Measurements from ENCODE around the gene DTYMK.
"Not testable (repeated sequence)": the region's sequence is repeated elsewhere in the genome, so short reads cannot be mapped to it uniquely, and the experiment has no call there.

DTYMK gene

DNA sequence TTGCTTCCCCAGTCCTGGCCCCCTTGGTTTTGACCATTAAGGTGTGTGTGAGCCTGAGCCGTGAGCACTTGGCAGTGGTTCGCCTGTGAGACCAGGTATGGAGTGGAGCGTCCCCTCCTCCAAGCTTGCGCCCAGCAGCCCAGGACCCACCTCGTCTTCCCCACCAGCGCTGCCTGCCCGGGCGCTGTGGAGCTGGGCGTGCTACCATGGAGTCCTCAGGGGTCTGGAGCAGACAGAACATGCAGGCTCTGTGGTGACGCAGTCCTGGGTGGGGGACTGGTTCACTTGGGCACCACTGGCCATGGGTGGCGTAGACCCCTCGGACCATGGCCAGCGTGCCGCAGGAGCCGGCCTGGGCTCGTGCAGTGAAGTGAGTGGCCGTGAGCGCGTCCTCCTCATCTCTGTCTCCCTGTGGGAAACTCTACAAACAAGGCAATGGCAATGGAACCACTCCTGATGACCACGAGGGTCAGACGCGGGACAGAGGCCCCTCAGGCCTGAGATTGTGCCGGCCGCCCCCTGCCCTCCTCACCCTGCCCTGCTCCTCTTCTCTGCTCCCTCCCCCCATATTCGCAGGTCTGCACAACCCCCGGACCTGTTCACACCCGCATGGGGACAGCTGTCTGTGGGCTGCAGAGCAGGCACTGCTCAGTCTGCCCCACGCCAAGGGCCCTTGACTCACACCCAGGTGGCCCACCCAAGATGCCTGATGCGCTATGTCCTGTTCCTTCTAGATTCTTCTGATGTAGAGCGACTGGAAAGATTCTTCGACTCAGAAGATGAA, 15.0 kb downstream of the DTYMK start:
- DNase-seq: no peak

- no peak for DNase-seq
These were observed 16.1 kb downstream of the DTYMK start for GRCh38 chr2:241670333-241671110.

DNA sequence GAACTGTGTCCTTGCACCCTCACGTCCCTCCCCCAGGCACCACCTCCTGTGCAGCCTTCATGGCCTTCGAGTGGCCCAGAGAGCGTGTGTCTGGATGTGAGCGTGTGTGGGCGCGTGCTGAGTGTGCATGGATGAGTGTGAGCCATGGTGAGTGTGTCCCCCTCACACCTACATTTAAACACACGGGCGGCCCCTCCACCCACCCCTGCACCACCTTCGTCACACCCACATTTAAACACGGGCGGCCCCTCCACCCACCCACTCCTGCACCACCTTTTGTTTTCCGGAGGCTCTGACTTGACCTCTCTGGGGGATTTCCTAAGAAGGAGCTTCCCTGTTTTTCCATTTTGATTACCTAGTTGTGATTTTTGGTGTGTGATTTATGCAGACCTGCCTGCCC, 17.8 kb downstream of the DTYMK start:
- no peak for DNase-seq

DNA sequence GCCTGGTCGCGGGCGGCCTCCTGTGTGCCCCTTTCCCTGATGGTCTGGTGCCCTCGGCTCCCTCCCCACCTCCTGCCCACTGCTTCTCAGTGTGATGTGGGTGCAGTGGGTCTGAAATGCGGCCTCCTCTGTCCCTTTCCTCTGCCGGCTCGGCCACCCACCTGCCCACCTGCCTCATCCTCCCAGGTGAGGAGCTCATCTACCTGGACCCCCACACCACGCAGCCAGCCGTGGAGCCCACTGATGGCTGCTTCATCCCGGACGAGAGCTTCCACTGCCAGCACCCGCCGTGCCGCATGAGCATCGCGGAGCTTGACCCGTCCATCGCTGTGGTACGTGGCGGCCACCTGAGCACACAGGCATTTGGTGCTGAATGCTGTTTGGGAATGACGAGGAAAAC, 18.3 kb downstream of the DTYMK start:
- no peak for DNase-seq

DNA sequence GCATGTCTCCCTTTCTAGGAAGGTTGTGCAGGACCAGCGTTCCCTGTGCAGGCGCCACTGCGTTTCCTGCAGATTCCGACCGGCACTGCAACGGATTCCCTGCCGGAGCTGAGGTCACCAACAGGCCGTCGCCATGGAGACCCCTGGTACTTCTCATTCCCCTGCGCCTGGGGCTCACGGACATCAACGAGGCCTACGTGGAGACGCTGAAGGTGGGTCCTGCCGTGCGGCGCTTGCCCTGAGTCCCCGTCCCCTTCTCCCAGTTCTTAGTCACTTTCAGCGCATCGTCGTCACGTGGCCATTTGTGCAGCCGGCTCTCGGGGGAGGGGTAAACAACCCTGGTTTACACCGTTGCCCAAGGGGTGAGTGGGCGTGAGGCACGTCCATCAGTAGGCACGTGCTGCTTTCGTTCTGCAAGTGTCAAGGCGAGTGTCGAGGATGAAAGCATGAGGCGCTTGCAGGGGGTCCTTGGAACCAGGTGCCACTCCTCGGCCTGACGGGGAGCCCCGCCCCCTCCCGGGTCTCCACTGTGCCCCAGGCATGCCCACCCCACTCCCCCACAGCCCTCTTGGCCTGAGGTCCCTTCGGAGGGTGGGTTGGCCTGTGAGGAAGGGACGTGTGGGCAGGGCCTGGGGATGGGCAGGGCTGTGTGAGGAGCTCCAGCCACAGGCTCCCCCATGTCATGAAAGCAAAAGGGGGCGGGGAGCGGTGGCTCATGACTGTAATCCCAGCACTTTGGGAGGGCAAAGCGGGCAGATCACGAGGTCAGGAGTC, 19.8 kb downstream of the DTYMK start:
- DNase-seq: no peak

GRCh38 chr2:241665731-241666440, 20.7 kb downstream of the DTYMK start:
- no peak for DNase-seq

DNA sequence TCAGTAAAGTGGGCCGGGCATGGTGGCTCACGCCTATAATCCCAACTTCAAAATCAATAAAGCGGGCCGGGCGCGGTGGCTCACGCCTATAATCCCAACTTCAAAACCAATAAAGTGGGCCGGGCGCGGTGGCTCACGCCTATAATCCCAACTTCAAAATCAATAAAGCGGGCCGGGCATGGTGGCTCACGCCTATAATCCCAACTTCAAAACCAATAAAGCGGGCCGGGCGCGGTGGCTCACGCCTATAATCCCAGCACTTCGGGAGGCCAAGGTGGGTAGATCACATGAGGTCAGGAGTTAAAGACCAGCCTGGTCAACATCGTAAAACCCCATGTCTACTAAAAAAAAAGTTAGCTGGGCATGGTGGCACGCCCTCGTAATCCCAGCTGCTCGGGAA, 23.9 kb downstream of the DTYMK start:
- DNase-seq: not testable (repeated sequence)

DNA sequence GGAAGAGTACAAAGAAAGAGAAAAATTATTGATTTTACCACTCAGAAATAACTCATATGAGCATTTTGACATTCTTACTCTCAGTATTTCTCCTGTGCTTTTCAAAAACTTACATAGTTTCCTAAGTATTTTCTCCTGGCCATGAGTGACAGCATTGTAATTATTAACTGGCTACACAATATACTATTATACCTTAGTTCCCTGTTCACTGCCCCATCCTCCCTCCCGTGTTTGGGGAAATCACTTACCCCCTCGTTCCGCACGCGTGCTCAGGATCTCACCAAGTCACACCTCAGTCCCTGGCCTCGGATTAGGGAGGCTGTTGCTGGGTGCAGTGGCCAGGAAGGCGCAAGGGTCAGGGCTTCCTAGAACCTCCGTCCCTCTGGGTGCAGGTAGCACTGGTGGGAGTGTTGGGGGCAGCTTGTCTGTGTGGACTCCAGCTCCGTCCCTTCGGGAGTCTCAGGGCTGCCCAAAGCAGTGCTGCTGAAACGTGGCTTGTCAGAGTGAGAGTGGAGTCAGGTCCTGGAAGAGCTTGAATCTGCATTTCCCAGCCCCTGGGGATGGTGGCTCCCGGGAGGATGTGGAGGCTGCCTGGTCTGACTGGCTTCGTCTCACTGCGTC, 25.9 kb downstream of the DTYMK start:
- no peak for DNase-seq

DNA sequence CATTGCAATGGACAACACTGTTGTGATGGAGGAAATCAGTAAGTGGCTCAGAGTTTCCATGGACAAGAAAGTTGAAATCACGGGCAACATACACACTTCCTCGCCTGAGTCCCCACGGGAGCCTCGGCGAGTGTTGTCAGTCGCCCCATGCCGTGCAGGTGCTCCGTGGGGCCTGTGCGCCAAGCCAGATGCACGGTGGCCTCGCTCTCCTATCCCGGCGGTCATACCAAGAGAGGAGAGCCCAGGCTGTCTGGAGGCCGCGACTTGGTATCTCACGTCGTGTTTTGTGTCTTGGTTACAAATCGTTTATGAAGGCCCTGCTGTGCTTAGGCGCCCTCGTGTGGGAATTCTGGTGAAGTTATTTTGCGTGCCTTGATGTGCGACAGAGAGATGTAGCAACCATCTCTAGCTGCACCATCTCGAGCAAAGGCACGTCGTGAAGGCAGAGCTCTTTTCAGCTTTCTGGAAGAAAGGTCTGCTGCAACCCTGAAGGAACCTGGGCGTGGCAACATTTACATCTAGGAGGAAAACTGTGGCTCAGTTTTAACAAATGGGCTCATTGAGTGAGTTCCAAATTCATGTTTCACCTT, 27.4 kb downstream of the DTYMK start:
- DNase-seq: peak; percentile 69

- DNase-seq: no peak
These were observed 28.3 kb downstream of the DTYMK start for GRCh38 chr2:241658296-241658695.

- no peak for DNase-seq
These were observed 28.8 kb downstream of the DTYMK start for GRCh38 chr2:241657786-241658254.

DNA sequence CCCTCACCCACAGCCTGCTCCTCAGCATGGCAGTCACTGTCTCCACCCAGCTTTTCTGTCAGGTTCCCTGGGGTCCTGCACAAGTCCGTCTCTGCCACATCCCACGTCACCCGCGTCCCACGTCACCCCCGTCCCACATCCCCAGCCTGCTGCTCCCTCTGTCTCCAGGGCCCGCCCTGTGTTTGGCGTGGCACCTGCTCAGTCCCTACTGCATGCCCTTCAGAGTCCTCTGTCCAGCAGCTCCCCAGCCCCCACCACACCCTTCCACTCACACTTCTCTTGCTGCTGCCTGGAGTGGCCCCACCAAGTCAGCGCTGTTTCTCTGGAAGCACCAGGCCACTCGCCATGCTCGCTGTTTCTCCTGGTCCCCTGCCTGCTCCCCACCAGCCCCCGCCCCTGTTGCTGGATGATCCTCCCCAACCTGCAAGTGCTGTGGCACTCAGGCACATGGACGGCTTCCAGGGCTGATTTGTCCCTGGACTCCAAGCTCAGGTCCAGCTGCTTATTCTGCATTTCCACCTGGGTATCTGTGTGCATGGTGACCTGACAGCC, 30.3 kb downstream of the DTYMK start:
- no peak for DNase-seq

DNA sequence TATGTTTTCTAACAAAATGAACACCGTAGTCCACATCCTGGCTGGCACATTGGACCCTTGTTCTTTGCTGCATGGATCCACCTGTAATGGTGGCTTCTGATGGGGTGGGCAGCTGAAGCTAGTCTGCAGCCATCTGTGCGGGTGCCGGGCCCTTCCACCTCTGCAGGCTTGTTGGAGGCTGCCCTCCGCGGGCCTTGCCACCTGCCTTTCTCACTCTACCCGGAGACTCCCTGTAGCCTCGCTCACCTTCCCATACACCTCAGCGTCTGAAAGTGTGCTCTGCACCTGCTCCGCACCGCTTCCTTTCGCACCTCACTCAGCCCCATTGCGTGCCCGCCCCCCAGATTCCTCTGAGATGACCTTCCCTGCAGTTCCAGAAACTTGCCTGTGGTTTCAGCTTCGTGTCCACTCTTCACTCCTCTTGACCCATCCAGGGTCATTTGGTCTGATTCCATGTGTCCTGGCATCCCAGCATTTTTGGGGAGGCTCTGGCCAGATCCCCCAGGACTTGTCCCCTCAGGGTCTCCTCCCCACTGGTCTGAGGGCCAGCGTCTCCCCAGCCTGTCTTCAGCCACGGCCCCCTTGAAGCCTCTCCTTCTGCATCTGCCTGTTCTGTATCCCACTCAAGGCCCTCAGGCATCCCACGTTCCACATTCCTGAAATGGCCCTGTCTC, 31.0 kb downstream of the DTYMK start:
- DNase-seq: no peak

DNA sequence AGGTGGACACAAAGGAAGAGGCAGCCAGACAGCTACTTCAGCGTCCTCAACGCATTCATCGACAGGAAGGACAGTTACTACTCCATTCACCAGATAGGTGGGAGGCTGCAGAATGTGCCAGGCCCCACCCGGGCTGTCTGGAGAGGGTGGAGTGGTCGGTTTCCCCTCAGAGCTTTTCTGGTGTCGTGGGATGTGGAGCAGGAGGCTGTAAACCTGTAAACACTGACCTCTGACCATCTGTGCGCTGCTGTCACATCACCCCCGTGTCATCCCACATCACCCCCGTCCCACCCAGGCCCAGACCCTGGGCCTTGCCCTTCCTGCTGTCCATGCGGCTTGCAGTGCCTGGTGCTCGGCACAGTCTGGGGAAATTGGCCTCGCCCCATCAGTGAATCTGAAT, 32.1 kb downstream of the DTYMK start:
- DNase-seq: no peak

GRCh38 chr2:241653210-241653750, 33.3 kb downstream of the DTYMK start:
- DNase-seq: no peak

DNA sequence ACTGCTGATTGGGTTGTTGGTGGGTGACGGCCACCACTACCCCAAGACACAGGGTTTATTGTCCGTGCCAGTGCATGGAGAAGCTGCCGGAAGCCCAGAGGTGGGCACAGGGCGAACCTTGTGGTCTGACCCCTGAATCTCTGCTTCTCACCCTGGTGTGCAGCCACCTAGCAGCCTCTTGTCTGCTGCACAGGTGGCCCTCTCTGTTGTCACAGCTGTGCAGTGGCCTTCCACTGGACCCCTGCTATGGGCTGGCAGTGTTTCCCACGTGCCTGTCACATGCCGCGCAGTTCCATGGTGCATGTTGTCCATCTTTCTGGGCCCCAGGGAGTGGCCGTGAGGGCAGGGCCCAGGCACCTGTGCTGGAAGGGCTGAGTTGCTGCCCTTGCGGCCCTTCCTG, 33.9 kb downstream of the DTYMK start:
- no peak for DNase-seq

- DNase-seq: no peak
These were observed 34.5 kb downstream of the DTYMK start for GRCh38 chr2:241652142-241652541.

DNA sequence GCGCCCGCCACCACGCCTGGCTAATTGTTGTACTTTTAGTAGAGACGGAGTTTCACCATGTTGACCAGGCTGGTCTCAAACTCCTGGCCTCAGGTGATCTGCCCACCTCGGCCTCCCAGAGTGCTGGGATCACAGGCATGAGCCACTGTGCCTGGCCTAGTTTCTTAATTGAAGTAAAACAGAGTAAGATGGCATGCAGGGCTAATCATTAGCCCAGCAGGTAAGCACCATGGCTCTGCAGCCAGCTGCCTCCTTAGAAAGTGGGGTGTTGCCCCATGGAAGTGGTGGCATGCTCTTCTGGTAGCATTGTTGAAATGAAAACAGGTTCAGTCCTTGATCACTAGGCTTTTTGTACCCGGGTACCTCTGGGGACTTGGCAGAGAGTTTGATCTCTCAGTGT, 36.7 kb downstream of the DTYMK start:
- DNase-seq: no peak

DNA sequence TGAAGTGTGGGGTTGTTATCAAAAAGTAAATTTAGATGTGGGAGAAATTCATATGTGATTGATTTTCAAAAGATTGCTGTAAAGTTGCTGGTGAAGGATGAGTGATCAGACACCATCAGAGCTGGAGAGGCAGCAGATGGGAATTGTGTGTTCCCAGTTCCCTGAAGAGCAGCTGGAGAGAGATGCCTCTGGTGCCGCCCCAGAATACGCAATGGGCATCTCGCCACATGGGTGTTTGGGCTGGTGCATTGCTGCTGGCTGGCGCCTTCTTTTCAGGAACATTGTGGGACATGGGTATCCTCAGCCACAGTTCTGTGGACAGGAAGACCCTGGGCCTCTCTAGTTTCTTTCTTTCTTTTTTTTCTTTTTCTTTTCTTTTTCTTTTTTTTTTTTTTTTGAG, 37.2 kb downstream of the DTYMK start:
- no peak for DNase-seq

- DNase-seq: no peak
These were observed 38.2 kb downstream of the DTYMK start for GRCh38 chr2:241648453-241648852.

Measured in fibroblast of upper back skin (primary cell).